Skeletal muscle tissue (tissue), 4 donors: ENCODE measurements around the gene PLD2. TPM values are rescaled to one million over a fixed set of nuclear protein-coding genes. Genes with fewer than 3 reads are reported as not detected.

Experiments
- H3K27ac ChIP-seq: one replicate; pipeline ENCODE4 v1.7.0; 2013; ENCODE audit warnings: mild to moderate bottlenecking, low read depth, low read length, inconsistent platforms
- H3K27me3 ChIP-seq, 3 donors: one replicate each; pipeline ENCODE4 v1.7.0; 2013; ENCODE audit warnings: low read length in 3 of 3; ENCODE audit not compliant: control insufficient read depth in 3 of 3, insufficient read depth in 3 of 3
- H3K36me3 ChIP-seq, 3 donors: one replicate each; pipeline ENCODE4 v1.7.0; 2013; ENCODE audit warnings: low read length in 3 of 3; ENCODE audit not compliant: control insufficient read depth in 3 of 3, insufficient read depth in 3 of 3
- H3K4me1 ChIP-seq, 3 donors: one replicate each; pipeline ENCODE4 v1.7.0; 2013; ENCODE audit warnings: low read length in 3 of 3, mild to moderate bottlenecking in 3 of 3; ENCODE audit not compliant: control insufficient read depth in 3 of 3, insufficient read depth in 3 of 3
- H3K4me3 ChIP-seq, 3 donors: one replicate each; pipeline ENCODE4 v1.7.0; 2013; ENCODE audit warnings: low read length in 3 of 3
- H3K9ac ChIP-seq, 3 donors: one replicate each; pipeline ENCODE4 v1.7.0; 2013; ENCODE audit warnings: low read length in 3 of 3, mild to moderate bottlenecking in 3 of 3, moderate library complexity in 2 of 3, low read depth in 1 of 3
- H3K9me3 ChIP-seq, 3 donors: one replicate each; pipeline ENCODE4 v1.7.0; 2013; ENCODE audit warnings: low read length in 3 of 3; ENCODE audit not compliant: control insufficient read depth in 3 of 3
- total RNA-seq: library from RNA; depleted of rRNA; stranded (reverse); fragments of >200 nt; gene quantifications from one replicate; pipeline ENCODE4 v1.2.3, GENCODE V29; 2014
- donor health status: Osteomylitis.

Gene PLD2
- total RNA-seq, 1 donor from 2014 or later = 9.9 TPM

GRCh38 chr17:4839965-4840892, 33.3 kb downstream of the PLD2 start:
- Histone ChIP-seq H3K4me3 (no peak overlapping the region), H3K27ac (no peak overlapping the region), H3K4me1 (peaks cover 17 to 30% (median 28%) of the 10 kb centered on the region in 3 donors)

GRCh38 chr17:4840893-4841242, 33.9 kb downstream of the PLD2 start:
- Histone ChIP-seq H3K4me1 (peaks cover 14 to 26% (median 23%) of the 10 kb centered on the region in 3 donors), H3K27ac (no peak overlapping the region), H3K36me3 (peaks cover 0 to 5% (median 0%) of the 10 kb centered on the region in 3 donors), H3K27me3 (no peaks in the 10 kb centered on the region), H3K4me3 (no peak overlapping the region), H3K9me3 (no peaks in the 10 kb centered on the region), H3K9ac (no peak overlapping the region)

More at GRCh38 chr17:4839965-4840892, 33.3 kb downstream of the PLD2 start:
- H3K36me3 ChIP-seq = peaks cover 0 to 5% (median 0%) of the 10 kb centered on the region in 3 donors
- no peaks in the 10 kb centered on the region for H3K9me3 ChIP-seq
- H3K9ac ChIP-seq = no peak overlapping the region
- no peaks in the 10 kb centered on the region for H3K27me3 ChIP-seq

DNA sequence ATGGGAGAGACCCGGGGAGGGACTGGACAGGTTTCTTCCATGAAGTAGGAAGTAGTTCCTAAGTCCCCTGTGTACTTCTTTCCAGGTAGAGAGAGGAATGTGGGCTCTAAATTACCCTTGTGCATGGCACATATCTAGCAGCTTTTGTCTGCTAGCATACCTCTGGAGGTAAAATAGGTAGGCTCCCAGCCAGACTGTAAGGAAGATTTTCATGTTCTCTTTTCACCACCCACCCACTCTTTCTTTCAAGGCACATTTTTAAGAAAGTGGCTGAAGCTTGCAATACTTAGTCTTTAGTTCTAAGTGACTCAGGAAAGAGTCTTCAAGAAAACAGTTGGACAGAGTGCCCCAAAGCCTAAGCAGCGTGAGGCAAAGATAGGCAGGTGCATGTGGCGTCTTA, 35.4 kb downstream of the PLD2 start:
- Histone ChIP-seq H3K4me3 (no peak overlapping the region), H3K27ac (no peak overlapping the region), H3K4me1 (peaks cover 13 to 17% (median 15%) of the 10 kb centered on the region in 3 donors), H3K36me3 (peaks cover 0 to 5% (median 0%) of the 10 kb centered on the region in 3 donors), H3K27me3 (no peaks in the 10 kb centered on the region), H3K9ac (no peak overlapping the region), H3K9me3 (no peaks in the 10 kb centered on the region)

- H3K9me3 ChIP-seq = no peaks in the 10 kb centered on the region
- no peak overlapping the region for H3K4me3 ChIP-seq
- no peaks in the 10 kb centered on the region for H3K27me3 ChIP-seq
- H3K27ac ChIP-seq = no peak overlapping the region
- peaks cover 3 to 6% (median 5%) of the 10 kb centered on the region in 3 donors for H3K4me1 ChIP-seq
- no peak overlapping the region for H3K9ac ChIP-seq
- H3K36me3 ChIP-seq = peaks cover 0 to under 1% (median 0%) of the 10 kb centered on the region in 3 donors
These were observed 36.5 kb downstream of the PLD2 start for GRCh38 chr17:4843321-4844000.

DNA sequence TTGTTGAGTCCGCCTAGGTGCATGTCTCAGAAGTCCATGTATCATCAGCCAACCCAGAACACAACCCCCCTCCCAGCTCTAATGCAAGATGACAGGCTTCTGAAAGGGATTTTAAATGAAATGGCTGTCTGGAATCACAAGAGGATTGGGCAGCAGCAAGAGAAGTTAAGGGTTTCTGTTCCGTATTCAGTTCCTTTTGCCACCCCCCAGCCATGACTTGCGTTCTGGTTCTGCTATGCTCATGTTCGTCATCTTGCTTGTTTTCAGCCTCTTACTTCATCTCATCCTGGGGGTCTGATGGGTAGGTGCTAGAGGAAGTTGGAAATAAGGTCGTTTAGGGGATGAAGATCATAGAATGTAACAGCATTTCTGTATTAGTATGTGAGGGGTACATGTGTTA, 38.2 kb downstream of the PLD2 start:
- Histone ChIP-seq H3K36me3 (peaks cover 0 to 2% (median 0%) of the 10 kb centered on the region in 3 donors), H3K27ac (no peak overlapping the region), H3K27me3 (no peaks in the 10 kb centered on the region), H3K4me1 (peaks cover 3 to 6% (median 3%) of the 10 kb centered on the region in 3 donors), H3K9me3 (no peaks in the 10 kb centered on the region), H3K9ac (no peak overlapping the region), H3K4me3 (no peak overlapping the region)

DNA sequence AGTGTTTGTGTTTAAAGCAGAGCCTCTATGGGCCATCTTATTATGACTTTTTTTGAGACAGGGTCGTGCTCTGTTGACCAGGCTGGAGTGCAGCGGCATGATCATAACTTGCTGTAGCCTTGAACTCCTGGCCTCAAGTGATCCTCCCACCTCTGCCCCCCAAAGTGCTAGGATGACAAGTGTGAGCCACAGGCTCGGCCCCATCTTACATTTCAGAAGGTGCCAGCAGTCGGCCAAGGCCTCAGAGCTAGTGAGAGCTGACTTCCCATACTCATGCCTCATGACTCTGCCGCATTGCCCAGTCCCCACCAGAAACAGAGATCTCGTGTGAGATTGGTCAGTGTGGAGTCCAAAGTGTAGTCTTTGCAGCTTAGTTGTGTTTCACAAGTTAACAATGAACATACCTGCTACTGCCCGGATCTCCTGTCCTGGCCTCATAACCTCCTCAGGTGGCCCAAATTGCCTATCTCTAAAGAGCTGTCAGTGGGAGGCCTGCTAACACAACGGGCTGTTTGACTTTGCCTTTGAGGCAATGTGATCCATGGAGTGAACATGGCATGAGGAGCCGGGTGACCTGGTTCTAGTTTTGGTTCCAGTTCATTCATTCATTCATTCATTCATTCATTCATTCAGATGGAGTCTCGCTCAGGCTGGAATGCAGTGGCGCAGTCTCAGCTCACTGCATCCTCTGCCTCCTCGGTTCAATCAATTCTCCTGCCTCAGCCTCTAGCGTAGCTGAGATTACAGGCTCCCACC, 39.9 kb downstream of the PLD2 start:
- H3K4me3 ChIP-seq = no peak overlapping the region
- H3K4me1 ChIP-seq = peaks cover 0 to 6% (median 4%) of the 10 kb centered on the region in 3 donors
- H3K36me3 ChIP-seq = peaks cover 0 to 2% (median 0%) of the 10 kb centered on the region in 3 donors
- H3K9me3 ChIP-seq = no peaks in the 10 kb centered on the region
- H3K27me3 ChIP-seq = no peaks in the 10 kb centered on the region
- H3K27ac ChIP-seq = no peak overlapping the region
- no peak overlapping the region for H3K9ac ChIP-seq

DNA sequence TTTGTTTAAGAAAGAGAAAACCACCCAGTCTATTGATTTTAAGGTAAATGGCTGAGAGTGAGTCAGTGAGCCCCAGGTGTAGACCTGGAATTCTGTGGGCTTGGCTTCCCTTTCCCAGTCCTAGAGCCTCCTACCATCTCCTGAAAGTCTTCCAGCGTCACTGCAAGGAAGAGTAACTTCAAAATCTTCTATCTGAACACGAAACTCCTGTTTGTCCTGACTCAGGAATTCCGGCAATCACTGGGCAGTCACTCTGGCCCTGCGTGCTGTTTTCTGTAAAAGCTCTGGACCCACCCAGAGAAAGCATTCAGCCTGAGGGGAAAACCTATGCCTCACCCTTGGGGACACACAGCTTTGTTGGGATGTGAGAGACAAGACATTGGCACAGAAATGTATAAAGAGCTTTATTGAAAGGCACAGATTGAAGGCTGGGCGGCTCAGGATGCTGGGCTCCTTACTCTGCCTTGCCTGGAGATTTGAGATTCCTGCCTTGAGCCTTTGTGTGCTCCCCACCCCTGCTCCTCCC, 42.1 kb downstream of the PLD2 start:
- Histone ChIP-seq H3K9me3 (no peaks in the 10 kb centered on the region), H3K27me3 (no peaks in the 10 kb centered on the region), H3K4me1 (peaks cover 4 to 6% (median 4%) of the 10 kb centered on the region in 3 donors), H3K36me3 (peaks cover 0 to 5% (median 0%) of the 10 kb centered on the region in 3 donors), H3K9ac (no peak overlapping the region), H3K4me3 (no peak overlapping the region), H3K27ac (no peak overlapping the region)

GRCh38 chr17:4850246-4850645, 43.3 kb downstream of the PLD2 start:
- peaks cover 4 to 6% (median 4%) of the 10 kb centered on the region in 3 donors for H3K4me1 ChIP-seq
- no peak overlapping the region for H3K27ac ChIP-seq
- no peak overlapping the region for H3K4me3 ChIP-seq
- H3K36me3 ChIP-seq = peaks cover 0 to 5% (median 2%) of the 10 kb centered on the region in 3 donors
- H3K9ac ChIP-seq = no peak overlapping the region
- H3K27me3 ChIP-seq = no peaks in the 10 kb centered on the region
- H3K9me3 ChIP-seq = no peaks in the 10 kb centered on the region

GRCh38 chr17:4851084-4851483, 44.1 kb downstream of the PLD2 start:
- Histone ChIP-seq H3K36me3 (peaks cover 0 to 5% (median 2%) of the 10 kb centered on the region in 3 donors), H3K27ac (no peak overlapping the region), H3K27me3 (no peaks in the 10 kb centered on the region), H3K4me3 (no peak overlapping the region), H3K9me3 (no peaks in the 10 kb centered on the region), H3K4me1 (peaks cover 1 to 4% (median 4%) of the 10 kb centered on the region in 3 donors), H3K9ac (no peak overlapping the region)
